Urinary bladder (tissue), 4 donors: ENCODE measurements around the gene UTF1. TPM values are rescaled to one million over a fixed set of nuclear protein-coding genes. Genes with fewer than 3 reads are reported as not detected.

Experiments
- DNase-seq: peaks from one replicate; pipeline ENCODE4 v3.0.0-alpha.2; 2015; ENCODE audit errors: extremely low spot score
- H3K27ac ChIP-seq: one replicate; pipeline ENCODE4 v1.5.1; 2013; ENCODE audit warnings: low read depth, mild to moderate bottlenecking, moderate library complexity
- H3K36me3 ChIP-seq: one replicate; pipeline ENCODE4 v1.6.1; 2013; ENCODE audit warnings: mild to moderate bottlenecking, moderate library complexity; ENCODE audit not compliant: insufficient read depth
- H3K4me1 ChIP-seq: one replicate; pipeline ENCODE4 v1.6.1; 2013; ENCODE audit warnings: mild to moderate bottlenecking, moderate library complexity; ENCODE audit not compliant: insufficient read depth
- H3K4me3 ChIP-seq: one replicate; pipeline ENCODE4 v1.5.1; 2013; ENCODE audit warnings: low read depth, low read length
- WGBS: extraction: QIAGEN DNeasy Blood & Tissue Kit; methylation state at CpG from one replicate; pipeline ENCODE4 v1.1.7; 2013; 5-methylcytosine and 5-hydroxymethylcytosine counted together
- polyA plus RNA-seq: library from polyadenylated mRNA; stranded (reverse); fragments of 200-250 nt; gene quantifications from one replicate; pipeline ENCODE4 v1.2.3, GENCODE V29; 2013
- total RNA-seq: library from RNA; depleted of rRNA; stranded (reverse); fragments of >200 nt; gene quantifications from one replicate; pipeline ENCODE4 v1.2.3, GENCODE V29; 2014
- donor health status: healthy with polysubstance abuse.
- donor health status: healthy.

UTF1 gene
- total and polyA plus RNA-seq, 2 donors = not detected

DNA sequence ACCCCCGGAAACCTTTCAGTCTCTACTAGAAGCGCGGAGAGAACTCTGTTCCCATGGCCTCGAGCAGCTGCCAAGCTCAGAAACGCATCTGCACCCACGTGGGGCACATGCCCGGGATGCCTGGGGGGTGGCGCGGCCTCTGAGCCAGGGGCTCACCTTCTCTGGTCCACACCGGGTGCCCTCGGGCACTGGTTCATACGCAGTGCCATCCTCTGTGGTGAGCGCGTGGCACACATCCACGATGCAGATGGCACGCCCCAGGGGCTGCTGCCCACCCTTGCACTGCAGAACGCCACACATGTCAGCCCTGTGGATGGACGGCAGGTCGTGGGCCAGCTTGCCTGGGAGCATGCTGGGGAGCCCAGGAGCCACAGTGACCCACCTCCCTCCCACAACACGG, 40.2 kb downstream of the UTF1 start:
- H3K4me1 ChIP-seq = no peaks in the 10 kb centered on the region
- peaks cover 1% of the 10 kb centered on the region for H3K36me3 ChIP-seq
- H3K27ac ChIP-seq = no peak overlapping the region
- no peak overlapping the region for H3K4me3 ChIP-seq
- WGBS = 92% methylated on average over 20 of the region's 20 CpGs
- no peak for DNase-seq

GRCh38 chr10:133270773-133271297, 40.8 kb downstream of the UTF1 start:
- Histone ChIP-seq H3K27ac (no peak overlapping the region), H3K36me3 (peaks cover 1% of the 10 kb centered on the region), H3K4me1 (no peaks in the 10 kb centered on the region), H3K4me3 (no peak overlapping the region)
- WGBS = 92% methylated on average over 19 of the region's 19 CpGs
- DNase-seq = no peak

GRCh38 chr10:133271521-133272300, 41.7 kb downstream of the UTF1 start:
- 85% methylated on average over 35 of the region's 35 CpGs for WGBS

GRCh38 chr10:133272301-133272963, 42.4 kb downstream of the UTF1 start:
- no peaks in the 10 kb centered on the region for H3K4me1 ChIP-seq
- H3K36me3 ChIP-seq = peaks cover 1% of the 10 kb centered on the region
- no peak overlapping the region for H3K27ac ChIP-seq
- no peak overlapping the region for H3K4me3 ChIP-seq
- DNase-seq = no peak
- 88% methylated on average over 29 of the region's 29 CpGs for WGBS

More at GRCh38 chr10:133271521-133272300, 41.7 kb downstream of the UTF1 start:
- no peaks in the 10 kb centered on the region for H3K4me1 ChIP-seq
- H3K4me3 ChIP-seq = no peak overlapping the region
- H3K27ac ChIP-seq = no peak overlapping the region
- no peak for DNase-seq
- peaks cover 1% of the 10 kb centered on the region for H3K36me3 ChIP-seq

DNA sequence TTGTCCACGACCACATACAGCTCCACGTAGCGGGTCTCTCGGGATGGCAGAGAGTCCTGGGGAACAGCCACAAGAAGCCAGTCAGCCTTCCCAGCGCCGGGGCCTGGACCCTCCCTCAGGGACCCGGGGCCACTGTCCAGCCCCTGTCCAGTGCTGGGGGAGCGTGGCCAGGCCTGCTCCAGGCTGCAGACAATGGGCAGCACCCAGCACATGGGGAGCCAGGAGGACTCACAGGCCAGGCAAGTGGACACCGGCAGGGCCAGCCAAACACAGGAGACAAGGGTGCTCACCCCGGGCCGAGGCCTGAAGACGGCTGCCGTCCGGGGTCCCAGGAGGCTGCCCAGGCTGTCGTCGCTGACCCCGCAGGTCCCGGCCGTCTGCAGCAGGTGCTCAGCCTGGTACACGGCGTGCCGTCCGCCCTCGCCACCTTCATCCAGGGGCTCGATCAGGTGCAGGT, 43.0 kb downstream of the UTF1 start:
- no peak for DNase-seq
- WGBS = 91% methylated on average over 25 of the region's 25 CpGs
- Histone ChIP-seq H3K27ac (no peak overlapping the region), H3K4me3 (no peak overlapping the region), H3K36me3 (peaks cover 1% of the 10 kb centered on the region), H3K4me1 (no peaks in the 10 kb centered on the region)

GRCh38 chr10:133273534-133274143, 43.6 kb downstream of the UTF1 start:
- Histone ChIP-seq H3K27ac (no peak overlapping the region), H3K36me3 (peaks cover 1% of the 10 kb centered on the region), H3K4me3 (no peak overlapping the region), H3K4me1 (no peaks in the 10 kb centered on the region)
- 87% methylated on average over 28 of the region's 28 CpGs for WGBS
- no peak for DNase-seq

- Histone ChIP-seq H3K27ac (no peak overlapping the region), H3K4me3 (no peak overlapping the region)
- 35% methylated on average over 26 of the region's 26 CpGs for WGBS
Measured at GRCh38 chr10:133274751-133275683, 45.0 kb downstream of the UTF1 start.

DNA sequence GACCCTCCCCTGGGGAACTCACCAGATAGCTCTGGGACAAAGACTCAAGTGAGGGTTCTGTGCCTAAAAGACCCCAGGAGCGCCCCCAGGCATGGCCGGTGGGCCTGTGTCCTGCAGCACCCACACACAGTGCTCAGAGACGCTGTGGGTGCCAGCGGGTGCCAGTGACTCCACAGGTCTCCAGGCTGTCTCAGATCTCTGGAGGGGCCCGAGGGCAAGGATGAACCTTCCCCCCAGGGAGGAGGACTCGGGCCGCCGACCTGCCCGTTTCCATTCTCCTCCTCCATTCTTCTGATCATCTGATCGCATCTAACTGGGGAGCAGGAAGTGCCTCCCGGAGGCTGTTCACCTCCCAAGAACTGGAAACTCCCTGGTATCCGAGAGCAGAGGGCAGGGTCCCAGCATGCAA, 45.7 kb downstream of the UTF1 start:
- no peak for DNase-seq
- Histone ChIP-seq H3K36me3 (peaks cover 3% of the 10 kb centered on the region), H3K27ac (no peak overlapping the region), H3K4me3 (peak overlapping the region; percentile 12), H3K4me1 (no peaks in the 10 kb centered on the region)
- WGBS = 33% methylated on average over 12 of the region's 12 CpGs

More at GRCh38 chr10:133274751-133275683, 45.0 kb downstream of the UTF1 start:
- H3K4me1 ChIP-seq = no peaks in the 10 kb centered on the region
- no peak for DNase-seq
- H3K36me3 ChIP-seq = no peaks in the 10 kb centered on the region

- Histone ChIP-seq H3K4me3 (peak overlapping the region; percentile 12), H3K4me1 (no peaks in the 10 kb centered on the region), H3K36me3 (peaks cover 3% of the 10 kb centered on the region), H3K27ac (no peak overlapping the region)
- no peak for DNase-seq
- 21% methylated on average over 6 of the region's 6 CpGs for WGBS
Measured at GRCh38 chr10:133276100-133276434, 46.0 kb downstream of the UTF1 start.

DNA sequence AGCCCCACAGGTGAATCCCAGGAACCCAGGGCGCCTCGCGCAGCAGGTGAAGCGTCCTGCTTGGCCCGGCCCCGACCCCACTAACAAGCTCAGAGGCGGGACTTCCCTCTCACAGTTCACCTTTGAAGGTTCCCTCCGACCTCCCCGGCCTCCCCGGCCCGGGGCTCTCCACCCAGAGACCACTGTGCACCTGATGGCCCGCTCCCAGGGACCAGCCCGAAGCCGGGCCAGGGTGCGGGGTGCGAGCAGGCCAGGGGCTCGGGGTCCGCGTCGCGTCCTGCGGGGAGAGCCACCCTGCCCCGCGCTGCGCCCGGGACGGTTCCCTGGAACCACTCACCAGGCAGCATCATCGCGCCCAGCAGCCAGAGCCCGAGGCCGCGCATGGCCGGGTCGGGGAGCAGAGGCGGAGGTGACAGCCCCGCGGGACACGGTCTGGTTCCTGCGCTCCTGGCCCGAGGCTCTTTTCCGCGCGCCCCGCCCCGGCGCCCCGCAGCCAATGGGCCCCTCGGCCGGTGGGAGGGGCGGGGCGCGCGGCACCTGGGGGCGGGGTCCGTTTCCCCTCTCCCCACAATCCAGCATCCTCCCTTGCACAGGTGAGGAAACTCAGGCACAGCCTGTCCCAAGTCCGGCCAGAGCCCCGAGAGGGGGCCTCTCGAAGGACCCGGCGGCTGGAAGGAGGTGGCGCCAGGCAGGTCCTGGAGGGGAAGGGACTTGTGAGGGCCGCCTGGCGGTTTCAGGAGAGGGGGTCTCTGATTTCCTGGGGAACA, 46.6 kb downstream of the UTF1 start, which contains the start of gene ADAM8:
Gene ADAM8, minus strand, starts transcription at position 434 of the 767 bp plus-strand sequence. Its CDS starts 51 bp downstream, at position 383.
- peaks cover 3% of the 10 kb centered on the region for H3K36me3 ChIP-seq
- no peak for DNase-seq
- WGBS = 5% methylated on average over 63 of the region's 63 CpGs
- H3K27ac ChIP-seq = no peak within 1 kb of the TSS
- H3K4me1 ChIP-seq = no peaks in the 10 kb centered on the region
- H3K4me3 ChIP-seq = peak within 1 kb of the TSS; percentile 21

DNA sequence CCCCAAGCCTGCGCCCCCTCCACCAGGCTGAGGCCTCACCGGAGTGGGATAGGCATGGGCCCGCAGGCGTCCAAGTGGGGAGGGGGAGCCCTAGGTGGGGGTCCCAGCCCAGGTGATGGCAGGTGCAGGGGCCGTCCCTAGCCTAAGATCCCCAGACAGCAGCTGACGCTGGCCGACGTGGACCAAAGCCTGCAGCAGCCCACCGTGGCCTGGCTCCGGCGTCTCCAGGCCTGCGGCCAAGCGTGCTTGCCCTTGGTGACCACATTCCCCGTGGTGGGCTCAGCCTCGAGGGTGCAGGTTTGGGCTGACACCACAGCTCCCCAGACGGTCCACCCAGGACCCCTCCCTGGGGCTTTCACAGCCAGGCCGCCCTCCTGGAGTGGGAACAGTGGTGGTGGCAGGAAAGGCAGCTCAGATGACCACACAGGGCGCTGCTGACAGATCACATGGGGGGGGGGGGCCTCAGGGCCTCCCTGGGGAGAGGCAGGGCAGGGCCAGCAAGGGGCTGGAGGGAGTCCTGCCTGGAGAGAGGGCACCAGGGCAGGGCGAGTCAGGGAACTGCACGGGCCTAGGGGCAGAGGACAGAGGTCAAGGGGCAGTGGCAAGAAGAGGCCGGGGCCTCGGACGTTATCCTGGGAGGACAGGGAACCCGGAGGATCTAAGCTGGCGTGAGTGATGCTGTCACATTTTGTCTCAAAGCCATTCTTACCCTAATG, 47.4 kb downstream of the UTF1 start:
- 59% methylated on average over 25 of the region's 25 CpGs for WGBS
- H3K4me3 ChIP-seq = no peak overlapping the region
- H3K4me1 ChIP-seq = no peaks in the 10 kb centered on the region
- H3K36me3 ChIP-seq = peaks cover 4% of the 10 kb centered on the region
- no peak overlapping the region for H3K27ac ChIP-seq
- DNase-seq = no peak
